GM10248 (cell line): Measurements from ENCODE around the gene DUSP10.

Experiments
- CTCF ChIA-PET: fragments of 300-600 bp; sonication (Branson Sonifier 250); formaldehyde crosslinking; extraction: SDS; loops from one replicate; lab custom pipeline; 2021; ENCODE audit warnings: antibody characterized with exemption; lab: Yijun Ruan, JAX
- POLR2A ChIA-PET: fragments of 350-650 bp; sonication (Branson Sonifier 250); formaldehyde crosslinking; extraction: SDS; loops from one replicate; lab custom pipeline; 2020; ENCODE audit warnings: antibody characterized with exemption; lab: Yijun Ruan, JAX
- DNase-seq: peaks from one replicate; pipeline ENCODE4 v3.0.0; 2012; ENCODE audit errors: extremely low spot score
- TF ChIP-seq, protein P1 (sequence below): IDR thresholded peaks from 2 replicates; pipeline ENCODE4 v1.5.1; 2012; ENCODE audit warnings: mild to moderate bottlenecking, low read depth; ENCODE audit errors: extremely low read depth, missing control alignments, control extremely low read depth

The DUSP10 gene

DNA sequence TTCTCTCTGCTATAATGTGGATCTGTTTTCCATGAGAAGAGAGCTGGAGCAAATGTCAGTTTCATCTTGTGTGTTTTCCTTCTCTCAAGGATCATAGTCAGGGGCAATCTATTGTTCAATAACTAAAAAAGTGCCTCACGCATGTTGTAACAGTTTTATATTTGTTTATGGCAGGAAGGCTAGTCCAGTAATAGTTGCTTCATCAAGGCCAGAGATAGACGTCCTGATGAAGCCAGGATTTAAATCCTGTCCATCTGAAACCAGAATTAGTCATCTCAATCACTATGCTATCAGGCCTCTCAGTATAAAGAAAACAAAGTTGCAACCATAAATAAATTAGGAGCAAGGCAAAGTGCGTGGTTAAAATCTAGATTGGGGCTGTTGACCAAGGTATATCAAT lies 30.2 kb upstream of the DUSP10 start:
- ChIA-PET CTCF (no interaction called here), POLR2A (no interaction called here)
- TF ChIP-seq, protein P1, sequence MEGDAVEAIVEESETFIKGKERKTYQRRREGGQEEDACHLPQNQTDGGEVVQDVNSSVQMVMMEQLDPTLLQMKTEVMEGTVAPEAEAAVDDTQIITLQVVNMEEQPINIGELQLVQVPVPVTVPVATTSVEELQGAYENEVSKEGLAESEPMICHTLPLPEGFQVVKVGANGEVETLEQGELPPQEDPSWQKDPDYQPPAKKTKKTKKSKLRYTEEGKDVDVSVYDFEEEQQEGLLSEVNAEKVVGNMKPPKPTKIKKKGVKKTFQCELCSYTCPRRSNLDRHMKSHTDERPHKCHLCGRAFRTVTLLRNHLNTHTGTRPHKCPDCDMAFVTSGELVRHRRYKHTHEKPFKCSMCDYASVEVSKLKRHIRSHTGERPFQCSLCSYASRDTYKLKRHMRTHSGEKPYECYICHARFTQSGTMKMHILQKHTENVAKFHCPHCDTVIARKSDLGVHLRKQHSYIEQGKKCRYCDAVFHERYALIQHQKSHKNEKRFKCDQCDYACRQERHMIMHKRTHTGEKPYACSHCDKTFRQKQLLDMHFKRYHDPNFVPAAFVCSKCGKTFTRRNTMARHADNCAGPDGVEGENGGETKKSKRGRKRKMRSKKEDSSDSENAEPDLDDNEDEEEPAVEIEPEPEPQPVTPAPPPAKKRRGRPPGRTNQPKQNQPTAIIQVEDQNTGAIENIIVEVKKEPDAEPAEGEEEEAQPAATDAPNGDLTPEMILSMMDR: no peak
- DNase-seq: no peak

DNA sequence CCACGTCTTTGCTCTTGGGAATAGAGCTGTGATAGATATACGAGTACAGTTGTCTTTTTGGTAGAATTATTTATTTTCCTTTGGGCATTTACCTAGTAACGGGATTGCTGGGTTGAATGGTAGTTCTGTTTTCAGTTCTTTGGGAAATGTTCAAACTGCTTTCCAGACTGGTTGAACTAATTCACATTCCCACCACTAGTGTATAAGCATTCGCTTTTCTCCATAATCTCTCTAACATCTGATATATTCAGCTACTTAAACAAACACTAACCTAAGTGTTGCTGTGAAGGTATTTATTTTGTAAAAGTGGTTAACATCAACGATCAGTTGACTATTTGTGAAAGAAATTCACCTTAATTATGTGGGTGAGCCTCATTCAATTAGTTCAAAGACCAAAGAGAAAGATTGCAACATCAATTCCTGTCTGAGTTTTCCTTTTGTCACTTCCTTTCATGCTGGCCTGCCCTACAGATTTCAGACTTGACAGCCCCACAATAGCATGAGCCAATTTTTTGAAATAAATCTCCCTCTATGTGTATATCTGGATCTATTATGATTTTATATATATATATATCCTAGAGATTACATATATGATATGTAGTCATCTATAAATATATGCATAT lies 26.7 kb upstream of the DUSP10 start:
- CTCF ChIA-PET: no interaction called here
- TF ChIP-seq, protein P1: no peak
- POLR2A ChIA-PET: no interaction called here
- no peak for DNase-seq

DNA sequence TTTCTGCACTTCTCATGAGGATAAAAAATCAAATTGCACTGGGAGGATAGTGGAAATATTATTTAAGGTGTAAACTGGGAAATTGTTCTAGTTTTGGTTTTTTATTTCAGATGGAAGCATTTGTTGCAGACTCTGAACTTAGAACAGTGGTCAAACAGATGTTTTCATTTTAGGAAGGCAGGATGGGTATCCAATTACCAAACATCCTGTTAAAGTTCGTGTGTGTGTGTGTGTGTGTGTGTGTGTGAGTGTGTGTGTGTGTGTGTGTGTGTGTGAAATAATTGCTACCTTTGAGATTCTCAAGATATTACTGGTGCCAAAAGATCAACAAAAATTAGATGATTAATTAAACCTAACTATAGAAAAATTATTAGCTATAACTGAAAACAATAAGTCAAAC lies 24.3 kb upstream of the DUSP10 start:
- TF ChIP-seq, protein P1: no peak
- ChIA-PET POLR2A (interaction anchor here (0.8 kb wide), 1 partner anchor 947 kb away, joined by 3 read pairs; no protein-coding TSS in a partner anchor), CTCF (interaction anchor here (1.2 to 1.4 kb wide), 2 partner anchors 9 to 10 kb away, joined by 3 read pairs; no protein-coding TSS in a partner anchor)
- no peak for DNase-seq

DNA sequence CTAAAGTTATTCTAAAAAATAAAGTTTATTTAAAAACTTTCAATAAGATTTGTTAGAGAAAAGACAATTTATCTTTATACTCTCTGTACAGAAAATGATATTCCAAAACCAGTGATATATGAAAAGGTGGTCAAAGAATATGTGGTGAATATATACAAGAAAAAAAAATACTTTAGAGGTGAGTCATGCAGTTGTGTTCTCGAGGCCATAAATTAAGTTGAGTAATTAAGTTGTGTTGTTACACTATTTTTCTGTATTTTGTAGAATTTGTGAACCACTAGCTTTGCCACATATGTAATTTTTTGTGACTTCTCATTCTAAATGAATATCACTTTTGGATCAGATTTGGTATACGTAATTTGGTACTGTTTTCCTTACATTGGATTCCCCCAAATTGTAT lies 23.6 kb upstream of the DUSP10 start:
- TF ChIP-seq, protein P1: no peak
- no peak for DNase-seq
- ChIA-PET POLR2A (interaction anchor here (0.8 kb wide), 1 partner anchor 948 kb away, joined by 3 read pairs; no protein-coding TSS in a partner anchor), CTCF (interaction anchor here (1.2 kb wide), 1 partner anchor 10 kb away, joined by 3 read pairs; no protein-coding TSS in a partner anchor)

DNA sequence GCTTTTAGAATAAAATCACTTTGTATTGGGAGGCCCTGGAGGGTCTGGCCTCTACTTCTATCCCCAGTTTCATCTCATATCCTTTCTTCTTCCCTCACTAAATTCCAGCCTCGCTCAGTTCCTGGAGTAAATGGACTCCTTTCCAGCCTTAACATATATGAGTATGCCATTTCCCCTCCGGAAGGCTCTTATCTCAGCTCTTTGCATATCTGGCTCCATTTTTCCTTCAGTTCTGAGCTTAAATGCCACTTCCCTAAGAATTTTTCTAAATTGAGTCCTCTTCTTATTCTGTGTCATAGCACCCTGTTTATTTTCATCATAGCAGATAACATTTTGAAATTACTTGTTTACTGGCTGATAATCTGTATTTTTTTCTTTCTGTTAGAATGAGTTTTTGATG lies 20.2 kb upstream of the DUSP10 start:
- ChIA-PET POLR2A (interaction anchor here (1.0 kb wide), 1 partner anchor 20 kb away, joined by 3 read pairs; the partner anchor contains the start of gene DUSP10), CTCF (interaction anchor here (1.9 to 6.3 kb wide), 3 partner anchors 16 to 21 kb away, joined by 5 to 26 read pairs (median 8); partner anchors contain the start of gene DUSP10)
- no peak for DNase-seq
- TF ChIP-seq, protein P1: no peak

DNA sequence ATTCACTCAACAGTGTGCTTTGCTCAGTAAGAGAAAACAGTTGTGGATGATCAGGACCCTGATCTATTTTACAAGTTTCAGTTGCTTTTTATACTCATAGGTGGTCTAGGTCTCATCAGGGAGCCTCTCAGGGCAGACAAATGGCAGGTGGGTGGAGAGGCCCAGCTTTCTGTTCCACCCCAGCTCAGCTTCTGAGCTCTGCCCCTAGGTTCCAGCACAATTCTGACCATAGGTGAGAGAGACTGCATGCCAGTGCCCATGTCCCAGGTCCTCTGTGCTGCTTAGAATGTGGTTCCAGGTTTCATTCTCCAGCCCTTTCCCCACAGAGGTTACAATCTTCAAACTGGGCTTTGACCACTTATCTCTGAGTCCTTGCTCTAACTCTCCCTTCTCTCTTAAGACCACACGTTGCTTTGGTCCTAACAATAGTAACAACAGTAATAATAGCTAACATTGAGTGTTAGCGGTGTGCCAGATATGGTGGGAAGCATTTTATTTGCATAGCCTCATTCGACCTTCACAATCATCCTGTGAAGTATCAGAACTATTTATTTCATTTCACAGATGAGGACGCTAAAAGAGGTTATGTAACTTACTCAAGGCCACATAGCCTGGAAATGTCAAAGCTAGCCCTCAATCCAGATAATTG lies 19.6 kb upstream of the DUSP10 start:
- TF ChIP-seq, protein P1: no peak
- POLR2A ChIA-PET: interaction anchor here (1.0 kb wide), 1 partner anchor 19 kb away, joined by 3 read pairs; the partner anchor contains the start of gene DUSP10
- CTCF ChIA-PET: interaction anchor here (1.9 to 6.3 kb wide), 4 partner anchors 9 to 20 kb away, joined by 5 to 26 read pairs (median 10); partner anchors contain the start of gene DUSP10
- peak; percentile 42 for DNase-seq
